Measurements from ENCODE around the gene VCAM1. TPM values are rescaled to one million over a fixed set of nuclear protein-coding genes. Genes with fewer than 3 reads are reported as not detected.

VCAM1 gene
- total and polyA plus RNA-seq, 2 donors (not counting 3 experiments of a cell fraction or from before 2014, with no cell fraction given) = 1.8 to 2.3 TPM

GRCh38 chr1:100700586-100700985, 19.0 kb upstream of the VCAM1 start:
- FAIRE-seq (no peak), DNase-seq (ENCODE audit: low read depth, low spot score) (no peak)
- Histone ChIP-seq H3K9me1 (replicated peaks; ENCODE audit: control insufficient read depth, extremely low read depth, insufficient read depth, low read length) (no peaks in the 10 kb centered on the region), H3K27me3 (ENCODE audit: control insufficient read depth in 2 of 2, insufficient read depth in 2 of 2, low read length in 2 of 2) (no peaks in the 10 kb centered on the region), H3K36me3 (ENCODE audit: control insufficient read depth in 2 of 2, extremely low read depth in 1 of 2, insufficient read depth in 2 of 2, low read length in 2 of 2) (no peaks in the 10 kb centered on the region), H3K4me3 (replicated peaks in 1 of 3; ENCODE audit: insufficient read depth in 1 of 3, low read depth in 1 of 3, low read length in 3 of 3) (no peak overlapping the region), H2AFZ (ENCODE audit: low read depth, low read length) (no peak overlapping the region), H3K4me2 (ENCODE audit: insufficient read depth, low read length) (no peak overlapping the region), H3K4me1 (ENCODE audit: control insufficient read depth, extremely low read depth, insufficient read depth, low read length) (peaks cover 22% of the 10 kb centered on the region), H4K20me1 (replicated peaks; ENCODE audit: control insufficient read depth, extremely low read depth, insufficient read depth, low read length) (no peaks in the 10 kb centered on the region), H3K27ac (ENCODE audit: insufficient read depth, low read depth, low read length) (no peak overlapping the region), H3K9ac (replicated peaks; ENCODE audit: extremely low read depth, insufficient read depth, low read length) (no peak overlapping the region), H3K79me2 (ENCODE audit: control insufficient read depth, insufficient read depth, low read length) (no peaks in the 10 kb centered on the region), H3K9me3 (replicated peaks; ENCODE audit: control insufficient read depth, insufficient read depth, low read length) (no peaks in the 10 kb centered on the region)
- TF ChIP-seq POLR2A (IDR thresholded peaks at IDR 0.05; ENCODE audit: low read depth, low read length) (no peak), MAX (IDR thresholded peaks at IDR 0.05; ENCODE audit: insufficient read depth, insufficient read length) (no peak), CTCF (IDR thresholded peaks at IDR 0.05; ENCODE audit: extremely low read depth in 1 of 2, insufficient read depth in 1 of 2, low read depth in 1 of 2, low read length in 2 of 2) (no peak), GATA2 (IDR thresholded peaks at IDR 0.05; ENCODE audit: insufficient read depth, insufficient read length, low read depth, low read length) (no peak), EZH2 (IDR thresholded peaks at IDR 0.05; ENCODE audit: borderline replicate concordance, low read depth, low read length, severe bottlenecking) (no peak), MYC (IDR thresholded peaks at IDR 0.05; ENCODE audit: low read depth, low read length) (no peak), JUN (IDR thresholded peaks at IDR 0.05; ENCODE audit: borderline replicate concordance, insufficient read depth, insufficient read length, low read depth) (no peak), POLR2AphosphoS5 (IDR thresholded peaks at IDR 0.05; ENCODE audit: insufficient read depth, low read depth, low read length) (no peak), FOS (IDR thresholded peaks at IDR 0.05; ENCODE audit: borderline replicate concordance, insufficient read depth, low read length) (no peak)
- dilution Hi-C loops (cut with MboI; ENCODE audit: extremely low pct_ligation_motif_present, low sequenced_read_pairs) = no loop called here
- ChIA-PET CTCF (no interaction called here), POLR2A (no interaction called here)
- intact Hi-C loops (cut with micrococcal nuclease) = loop anchor here (10.0 kb wide), 1 partner anchor 164 kb away; no protein-coding TSS in a partner anchor
- BruUV-seq (replicated peaks) = no TSS peak
